HEK293T (cell line): ENCODE results near the gene C6orf47.

Experiments used
- CTCF ChIA-PET: fragments of 350-600 bp; formaldehyde crosslinking; extraction: SDS; loops from one replicate; lab custom pipeline; 2021; ENCODE audit warnings: antibody characterized with exemption, inconsistent platforms; lab: Yijun Ruan, JAX
- POLR2A ChIA-PET: fragments of 350-600 bp; formaldehyde crosslinking; extraction: SDS; loops from one replicate; lab custom pipeline; 2020; ENCODE audit warnings: antibody characterized with exemption, inconsistent platforms; lab: Yijun Ruan, JAX
- DNase-seq: peaks from one replicate; pipeline ENCODE4 v3.0.0; 2012; ENCODE audit warnings: mixed read lengths; ENCODE audit errors: extremely low spot score
- ARNT ChIP-seq: fragments of 450-650 bp; IDR thresholded peaks from 2 replicates; pipeline ENCODE4 v1.6.1; 2017; ENCODE audit warnings: mild to moderate bottlenecking
- BHLHE40 ChIP-seq: fragments of 450-650 bp; IDR thresholded peaks from 2 replicates; pipeline ENCODE4 v1.6.1; 2016; ENCODE audit warnings: mild to moderate bottlenecking, moderate library complexity, borderline replicate concordance
- CTBP1 ChIP-seq: fragments of 450-650 bp; IDR thresholded peaks from 2 replicates; pipeline ENCODE4 v1.6.1; 2016; ENCODE audit warnings: borderline replicate concordance
- ELF4 ChIP-seq: fragments of 450-650 bp; IDR thresholded peaks from 2 replicates; pipeline ENCODE4 v1.6.1; 2017; ENCODE audit warnings: antibody characterized with exemption
- FOXA1 ChIP-seq: fragments of 450-650 bp; IDR thresholded peaks from 2 replicates; pipeline ENCODE4 v1.6.1; 2016; ENCODE audit warnings: mild to moderate bottlenecking
- FOXK2 ChIP-seq: fragments of 450-650 bp; IDR thresholded peaks from 2 replicates; pipeline ENCODE4 v1.6.1; 2016; ENCODE audit warnings: mild to moderate bottlenecking
- FOXM1 ChIP-seq: fragments of 450-650 bp; IDR thresholded peaks from 2 replicates; pipeline ENCODE4 v1.6.1; 2017; ENCODE audit warnings: mild to moderate bottlenecking, borderline replicate concordance
- HDGF ChIP-seq: fragments of 450-650 bp; IDR thresholded peaks from 2 replicates; pipeline ENCODE4 v1.6.1; 2017; ENCODE audit warnings: antibody characterized with exemption, borderline replicate concordance
- L3MBTL2 ChIP-seq: fragments of 450-650 bp; conservative IDR thresholded peaks from 2 replicates; pipeline ENCODE4 v1.6.1; 2016; ENCODE audit warnings: mild to moderate bottlenecking
- LEF1 ChIP-seq: fragments of 450-650 bp; IDR thresholded peaks from 2 replicates; pipeline ENCODE4 v1.6.1; 2017; ENCODE audit warnings: mild to moderate bottlenecking, borderline replicate concordance
- NFRKB ChIP-seq: fragments of 450-650 bp; IDR thresholded peaks from 2 replicates; pipeline ENCODE4 v1.6.1; 2016; ENCODE audit warnings: mild to moderate bottlenecking, moderate library complexity
- PKNOX1 ChIP-seq: fragments of 450-650 bp; IDR thresholded peaks from 2 replicates; pipeline ENCODE4 v1.6.1; 2016
- SP1 ChIP-seq: fragments of 450-650 bp; IDR thresholded peaks from 2 replicates; pipeline ENCODE4 v1.6.1; 2017
- SUZ12 ChIP-seq: fragments of 450-650 bp; IDR thresholded peaks from 2 replicates; pipeline ENCODE4 v1.6.1; 2016; ENCODE audit warnings: mild to moderate bottlenecking
- TARDBP ChIP-seq: fragments of 450-650 bp; IDR thresholded peaks from 2 replicates; pipeline ENCODE4 v1.6.1; 2016
- ZNF384 ChIP-seq: fragments of 450-650 bp; IDR thresholded peaks from 2 replicates; pipeline ENCODE4 v1.6.1; 2016

The C6orf47 gene

GRCh38 chr6:31655349-31656237 lies 5.0 kb downstream of the C6orf47 start, which contains the start of gene APOM:
Gene APOM, plus strand, starts transcription at chr6:31655894. Its CDS starts 73 bp downstream, at chr6:31655967.
- CTCF ChIA-PET = no interaction called here
- POLR2A ChIA-PET = interaction anchor here (0.7 to 1.8 kb wide), 5 partner anchors 9 to 1316 kb away, joined by 3 to 11 read pairs (median 4); partner anchors contain the start of genes CSNK2B and GPANK1
- TF ChIP-seq TARDBP (no peak), SP1 (no peak), ARNT (no peak), CTBP1 (no peak), ELF4 (no peak), LEF1 (no peak)

DNA sequence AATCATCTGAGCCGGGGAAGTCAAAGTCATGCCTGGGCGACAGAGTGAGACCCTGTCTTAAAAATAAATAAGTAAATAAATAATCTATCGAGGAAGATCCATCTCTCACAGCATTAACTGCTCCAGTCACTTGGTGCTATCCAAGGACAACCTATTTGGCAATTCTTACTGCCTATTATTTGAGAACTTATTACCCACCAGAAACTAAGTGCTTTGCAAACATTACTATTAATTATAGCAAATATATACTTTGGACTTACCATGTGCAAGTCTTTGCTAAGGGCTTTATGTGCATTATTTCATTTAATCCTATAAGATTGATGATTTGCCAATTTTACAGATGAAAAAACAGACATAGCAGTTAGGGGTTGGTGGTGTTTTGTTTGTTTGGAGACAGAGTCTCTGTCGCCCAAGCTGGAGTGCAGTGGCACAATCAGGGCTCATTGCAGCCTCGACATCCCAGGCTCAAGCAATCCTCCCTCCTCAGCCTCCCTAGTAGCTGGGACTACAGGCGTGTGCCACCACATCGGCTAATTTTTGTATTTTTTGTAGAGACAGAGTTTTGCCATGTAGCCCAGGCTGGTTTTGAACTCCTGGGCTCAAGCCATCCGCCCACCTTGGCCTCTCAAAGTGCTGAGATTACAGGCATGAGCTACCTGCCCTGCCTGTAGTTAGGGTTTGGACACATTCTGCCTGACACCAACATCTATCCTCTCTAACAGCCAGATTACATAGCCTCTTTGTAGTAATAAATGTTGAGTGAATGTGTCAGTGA lies 5.8 kb downstream of the C6orf47 start:
- no peak for DNase-seq
- TF ChIP-seq ARNT (no peak), FOXK2 (no peak), LEF1 (no peak), L3MBTL2 (no peak), HDGF (no peak), CTBP1 (no peak)
- ChIA-PET POLR2A (interaction anchor here (1.1 to 4.5 kb wide), 3 partner anchors 10 to 1317 kb away, joined by 4 to 24 read pairs (median 11); partner anchors contain the start of genes GPANK1 and PRRC2A), CTCF (interaction anchor here (0.7 kb wide), 1 partner anchor 136 kb away, joined by 6 read pairs; no protein-coding TSS in a partner anchor)

More at GRCh38 chr6:31655349-31656237, 5.0 kb downstream of the C6orf47 start, which contains the start of gene APOM:
- no peak for DNase-seq

DNA sequence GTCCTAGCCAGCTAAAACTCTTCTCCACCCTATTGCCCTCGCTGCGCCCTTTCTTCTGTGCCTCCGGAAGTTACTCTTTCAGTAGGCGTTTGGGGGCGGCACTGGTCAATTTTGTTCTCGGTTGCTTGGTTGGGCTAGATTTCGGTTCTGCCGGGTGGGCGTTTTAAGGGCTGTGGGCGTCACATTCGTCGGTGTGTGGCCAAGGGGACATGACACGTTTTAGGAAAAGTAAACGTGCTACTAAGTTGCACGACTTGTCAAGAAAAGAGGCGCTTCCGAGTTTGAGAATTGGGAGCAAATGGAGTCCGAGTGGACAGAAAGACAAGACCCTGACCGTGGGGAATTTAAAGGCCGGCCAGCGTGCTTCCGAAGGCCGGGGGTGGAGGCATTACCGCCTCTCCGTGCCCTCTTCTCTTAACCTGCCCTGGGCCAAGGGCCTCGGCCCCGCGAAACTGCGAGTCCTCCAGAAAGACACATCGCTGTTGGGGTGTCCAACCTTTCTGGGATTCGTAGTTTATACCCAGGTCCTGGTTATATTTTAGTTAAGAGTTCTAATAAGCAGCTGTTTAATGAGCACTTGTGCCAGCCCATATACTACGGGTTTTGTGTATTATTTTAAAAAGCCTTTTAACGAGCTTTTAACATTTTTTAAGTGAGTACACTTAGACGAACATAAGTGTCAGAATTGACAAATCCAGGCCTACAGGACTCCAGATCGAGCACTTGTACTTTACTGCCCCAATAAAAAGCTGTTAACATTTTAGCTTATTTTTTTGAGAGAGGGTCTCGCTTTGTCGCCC lies 7.5 kb downstream of the C6orf47 start:
- TF ChIP-seq NFRKB (no peak), L3MBTL2 (0 out of 2 replicates have a peak, but pooled peaks have one; percentile 46)
- DNase-seq = peak; percentile 88
- ChIA-PET POLR2A (interaction anchor here (0.8 to 5.6 kb wide), 21 partner anchors 9 to 319 kb away, joined by 3 to 138 read pairs (median 5); partner anchors contain the start of genes ABHD16A, AIF1, C6orf47 and CSNK2B), CTCF (interaction anchor here (1.1 kb wide), 1 partner anchor 7 kb away, joined by 4 read pairs; the partner anchor contains the start of gene C6orf47)

GRCh38 chr6:31651602-31652191 lies 8.9 kb downstream of the C6orf47 start:
- DNase-seq = no peak
- POLR2A ChIA-PET = interaction anchor here (0.7 to 5.6 kb wide), 19 partner anchors 9 to 321 kb away, joined by 3 to 138 read pairs (median 4); partner anchors contain the start of genes ABHD16A, C6orf47, DDX39B and DXO
- CTCF ChIA-PET = interaction anchor here (0.6 to 1.1 kb wide), 5 partner anchors 9 to 106 kb away, joined by 3 to 4 read pairs (median 3); partner anchors contain the start of genes ATP6V1G2 and C6orf47
- peak; percentile 92 for TF ChIP-seq PKNOX1
- no peak for TF ChIP-seq ELF4

GRCh38 chr6:31645325-31645724 lies 15.3 kb downstream of the C6orf47 start:
- DNase-seq = no peak
- POLR2A ChIA-PET = no interaction called here
- TF ChIP-seq PKNOX1 = no peak
- no peak for TF ChIP-seq ELF4
- TF ChIP-seq NFRKB = no peak
- no peak for TF ChIP-seq BHLHE40
- no peak for TF ChIP-seq L3MBTL2
- no peak for TF ChIP-seq FOXK2
- no peak for TF ChIP-seq TARDBP
- TF ChIP-seq FOXA1 = no peak
- no peak for TF ChIP-seq SUZ12
- no peak for TF ChIP-seq ARNT
- TF ChIP-seq SP1 = no peak
- no peak for TF ChIP-seq CTBP1
- no peak for TF ChIP-seq LEF1
- no peak for TF ChIP-seq HDGF
- no peak for TF ChIP-seq FOXM1
- no peak for TF ChIP-seq ZNF384
- CTCF ChIA-PET = no interaction called here
